Measurements from ENCODE around the gene CRIP3.

CRIP3 gene

DNA sequence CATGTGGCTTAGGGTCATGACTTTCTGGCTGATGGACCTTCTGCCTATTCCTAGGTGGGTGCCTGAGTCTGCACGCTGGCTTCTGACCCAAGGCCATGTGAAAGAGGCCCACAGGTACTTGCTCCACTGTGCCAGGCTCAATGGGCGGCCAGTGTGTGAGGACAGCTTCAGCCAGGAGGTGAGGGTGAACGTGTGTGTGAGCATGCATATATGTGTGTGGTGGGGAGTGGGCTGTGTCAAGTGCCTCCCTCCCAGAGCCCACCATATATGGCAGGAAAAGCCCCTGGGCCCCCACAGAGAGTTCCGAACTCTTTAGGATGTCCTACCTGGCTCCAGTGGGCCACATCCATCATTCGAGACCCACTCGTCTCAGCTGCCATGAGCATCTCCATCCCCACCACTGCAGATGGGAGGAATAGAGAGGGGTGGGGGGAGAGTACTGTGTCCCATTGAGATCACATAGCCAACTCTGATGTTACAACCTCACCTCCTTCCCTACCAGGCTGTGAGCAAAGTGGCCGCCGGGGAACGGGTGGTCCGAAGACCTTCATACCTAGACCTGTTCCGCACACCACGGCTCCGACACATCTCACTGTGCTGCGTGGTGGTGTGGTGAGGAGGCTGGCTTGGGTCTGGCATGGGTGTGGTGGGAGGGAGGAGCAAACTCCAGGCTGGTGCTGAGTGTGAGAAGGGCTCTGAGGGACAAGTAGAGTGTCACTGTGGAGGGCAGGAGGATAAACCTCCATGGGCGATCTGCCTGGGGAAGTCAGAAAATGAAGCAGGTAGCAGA lies 7.3 kb downstream of the CRIP3 start:
- no peak for TF ChIP-seq CTCF (IDR thresholded peaks at IDR 0.05)
- no peaks in the 10 kb centered on the region for H3K36me3 ChIP-seq
- no peaks in the 10 kb centered on the region for H3K4me1 ChIP-seq (ENCODE audit: control insufficient read depth in 1 of 2, insufficient read depth in 1 of 2, low read depth in 1 of 2, low read length in 1 of 2)
- H3K4me3 ChIP-seq (ENCODE audit: low read depth in 1 of 2, low read length in 1 of 2), result no peak overlapping the region
- no peak overlapping the region for H3K27ac ChIP-seq
- H3K27me3 ChIP-seq, result peaks cover 36% of the 10 kb centered on the region
- H3K9me3 ChIP-seq, result no peaks in the 10 kb centered on the region

GRCh38 chr6:43299338-43300293 lies 9.0 kb downstream of the CRIP3 start:
- no peak for TF ChIP-seq CTCF (IDR thresholded peaks at IDR 0.05)
- H3K36me3 ChIP-seq, result no peaks in the 10 kb centered on the region
- no peaks in the 10 kb centered on the region for H3K4me1 ChIP-seq (ENCODE audit: control insufficient read depth in 1 of 2, insufficient read depth in 1 of 2, low read depth in 1 of 2, low read length in 1 of 2)
- H3K27me3 ChIP-seq, result peaks cover 46% of the 10 kb centered on the region
- no peak overlapping the region for H3K4me3 ChIP-seq (ENCODE audit: low read depth in 1 of 2, low read length in 1 of 2)
- no peak overlapping the region for H3K27ac ChIP-seq
- no peaks in the 10 kb centered on the region for H3K9me3 ChIP-seq

DNA sequence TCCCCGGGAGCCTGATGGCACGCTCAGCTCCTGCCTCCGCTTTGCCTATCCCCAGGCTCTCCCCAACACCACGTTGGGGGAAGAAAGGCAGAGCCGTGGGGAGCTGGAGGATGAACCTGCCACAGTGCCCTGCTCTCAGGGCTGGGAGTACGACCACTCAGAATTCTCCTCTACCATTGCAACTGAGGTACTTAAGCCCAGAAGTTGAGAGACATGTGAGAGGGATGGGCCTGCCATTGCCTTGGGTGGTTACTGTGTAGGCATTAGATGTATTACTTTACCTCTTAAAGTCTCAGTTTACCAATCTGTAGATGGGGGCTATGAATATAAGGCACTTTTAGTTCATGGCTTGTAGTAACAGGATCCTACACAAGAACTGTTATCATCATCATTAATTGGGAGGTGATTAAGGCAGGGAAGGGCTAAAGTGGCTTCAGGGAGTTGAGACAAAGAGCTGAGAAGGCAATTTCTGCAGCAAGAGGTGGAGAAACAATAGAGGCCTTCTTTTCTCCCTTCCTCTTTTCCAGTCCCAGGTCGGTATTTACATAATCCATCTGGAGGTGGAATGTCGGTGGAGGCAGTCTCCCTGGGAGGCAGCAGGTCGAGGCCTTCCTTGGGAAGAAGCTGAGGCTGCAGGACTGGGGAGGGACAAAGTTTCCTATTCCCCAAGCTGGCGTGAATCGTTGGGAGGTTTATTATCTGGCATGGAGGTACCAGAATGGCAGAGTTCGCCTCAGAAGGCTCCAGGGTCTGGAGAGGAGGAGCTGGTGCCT lies 9.9 kb downstream of the CRIP3 start:
- Histone ChIP-seq H3K9me3 (no peaks in the 10 kb centered on the region), H3K27ac (no peak overlapping the region), H3K27me3 (peaks cover 46% of the 10 kb centered on the region), H3K36me3 (no peaks in the 10 kb centered on the region), H3K4me1 (ENCODE audit: control insufficient read depth in 1 of 2, insufficient read depth in 1 of 2, low read depth in 1 of 2, low read length in 1 of 2) (no peaks in the 10 kb centered on the region), H3K4me3 (ENCODE audit: low read depth in 1 of 2, low read length in 1 of 2) (no peak overlapping the region)
- TF ChIP-seq CTCF (IDR thresholded peaks at IDR 0.05), result no peak

DNA sequence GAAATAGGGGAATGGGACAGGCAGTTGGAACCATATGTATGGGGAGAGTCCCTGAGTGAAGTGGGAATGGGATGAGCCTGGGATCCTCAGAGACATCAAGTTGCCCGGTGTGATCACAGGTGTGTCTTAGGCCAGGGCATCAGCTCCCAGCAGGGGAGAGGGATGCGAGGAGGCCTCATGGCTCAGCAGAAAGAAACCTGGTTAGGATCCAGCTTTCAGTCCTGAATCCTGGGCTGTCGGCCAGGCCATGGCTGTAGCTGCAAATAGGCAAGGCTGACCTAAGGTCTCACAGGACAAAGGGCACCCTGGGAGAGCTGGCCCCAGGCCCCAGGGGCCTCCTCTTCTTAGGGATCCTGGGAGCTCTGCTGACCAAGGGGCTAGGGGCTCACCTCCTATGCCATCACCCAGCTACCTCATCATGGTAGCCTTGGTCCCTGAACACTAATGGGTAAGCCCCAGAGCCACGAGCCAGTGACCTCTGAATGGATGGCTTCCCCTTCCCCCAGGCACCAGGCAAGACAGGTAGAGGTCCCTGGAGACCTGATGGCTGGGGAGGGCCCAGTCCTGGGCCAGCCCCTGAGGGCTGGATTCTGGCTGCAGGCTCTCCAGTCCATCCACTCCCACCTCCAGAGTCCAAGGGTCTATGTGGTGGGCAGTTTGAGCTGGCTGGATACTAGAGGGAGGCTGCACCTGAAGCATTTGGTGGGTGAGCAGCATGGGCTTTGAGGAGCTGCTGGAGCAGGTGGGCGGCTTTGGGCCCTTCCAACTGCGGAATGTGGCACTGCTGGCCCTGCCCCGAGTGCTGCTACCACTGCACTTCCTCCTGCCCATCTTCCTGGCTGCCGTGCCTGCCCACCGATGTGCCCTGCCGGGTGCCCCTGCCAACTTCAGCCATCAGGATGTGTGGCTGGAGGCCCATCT lies 10.7 kb downstream of the CRIP3 start, which contains the start of gene SLC22A7:
SLC22A7 (plus strand) TSS at position 617 of the 921 bp plus-strand sequence; CDS start at position 716, 99 bp downstream.
- Histone ChIP-seq H3K27me3 (peaks cover 49% of the 10 kb centered on the region), H3K4me1 (ENCODE audit: control insufficient read depth in 1 of 2, insufficient read depth in 1 of 2, low read depth in 1 of 2, low read length in 1 of 2) (no peaks in the 10 kb centered on the region), H3K27ac (no peak within 1 kb of the TSS), H3K9me3 (no peaks in the 10 kb centered on the region), H3K36me3 (no peaks in the 10 kb centered on the region), H3K4me3 (ENCODE audit: low read depth in 1 of 2, low read length in 1 of 2) (no peak within 1 kb of the TSS)
- no peak for TF ChIP-seq CTCF (IDR thresholded peaks at IDR 0.05)
